Naive thymus-derived CD4-positive, alpha-beta T cell (primary cell): Measurements from ENCODE around the gene ROBO2. TPM values are rescaled to one million over a fixed set of nuclear protein-coding genes. Genes with fewer than 3 reads are reported as not detected.

Source experiments
- ATAC-seq: fragments of 150-1000 bp; cut with Tn5 transposase; 2 replicates; pipeline ENCODE4 v1.10.0; 2021; ENCODE audit warnings: mild to moderate bottlenecking, moderate library complexity
- CTCF ChIA-PET: fragments of 350-600 bp; sonication (Branson Sonifier 250); formaldehyde crosslinking; loops from one replicate; lab custom pipeline; 2021; ENCODE audit warnings: antibody characterized with exemption; lab: Charles Lee
- POLR2A ChIA-PET: fragments of 350-600 bp; sonication (Branson Sonifier 250); formaldehyde crosslinking; loops from one replicate; lab custom pipeline; 2021; ENCODE audit warnings: antibody characterized with exemption, inconsistent platforms; lab: Charles Lee
- DNase-seq, 9 donors: peaks; one replicate each; pipeline versions ENCODE4 v3.0.0 to v3.0.0-alpha.2; 2020 to 2022; ENCODE audit warnings: mixed read lengths in 1 of 9
- H3K27ac ChIP-seq: one replicate; pipeline ENCODE4 v1.7.0; 2013; ENCODE audit warnings: mild to moderate bottlenecking, low read depth, low read length, moderate library complexity
- H3K27me3 ChIP-seq, 2 donors: one replicate each; pipeline ENCODE4 v1.7.0; 2013; ENCODE audit warnings: low read length in 2 of 2, mild to moderate bottlenecking in 2 of 2, moderate library complexity in 2 of 2; ENCODE audit not compliant: control insufficient read depth in 2 of 2, insufficient read depth in 2 of 2
- H3K36me3 ChIP-seq, 3 experiments: 1 replicate in 2 of 3; 2 replicates in 1 of 3; pipeline ENCODE4 v1.7.0; 2013; ENCODE audit warnings: low read length in 3 of 3, mild to moderate bottlenecking in 3 of 3, moderate library complexity in 1 of 3; ENCODE audit not compliant: insufficient read depth in 3 of 3, control insufficient read depth in 2 of 3
- H3K4me1 ChIP-seq, 2 donors: one replicate each; pipeline ENCODE4 v1.7.0; 2013; ENCODE audit warnings: low read length in 2 of 2, mild to moderate bottlenecking in 2 of 2, moderate library complexity in 1 of 2; ENCODE audit not compliant: control insufficient read depth in 2 of 2, insufficient read depth in 2 of 2
- H3K4me3 ChIP-seq: 2 replicates; pipeline ENCODE4 v1.7.0; 2013; ENCODE audit warnings: mild to moderate bottlenecking, low read length
- H3K9me3 ChIP-seq, 3 experiments: 1 replicate in 2 of 3; 2 replicates in 1 of 3; pipeline ENCODE4 v1.7.0; 2013; ENCODE audit warnings: low read length in 3 of 3; ENCODE audit not compliant: control insufficient read depth in 2 of 3
- H3K27ac Mint-ChIP-seq, 9 donors: one replicate each; pipeline ENCODE4 v1.8.0; 2020 to 2022; ENCODE audit warnings: mixed read lengths in 9 of 9, mild to moderate bottlenecking in 8 of 9, moderate library complexity in 5 of 9, inconsistent platforms in 2 of 9
- H3K27me3 Mint-ChIP-seq, 5 donors: one replicate each; pipeline ENCODE4 v1.8.0; 2021 to 2022; ENCODE audit warnings: mixed read lengths in 5 of 5, mild to moderate bottlenecking in 1 of 5
- H3K36me3 Mint-ChIP-seq, 5 donors: one replicate each; pipeline ENCODE4 v1.8.0; 2020 to 2022; ENCODE audit warnings: mixed read lengths in 5 of 5, mild to moderate bottlenecking in 3 of 5, inconsistent platforms in 1 of 5
- H3K4me1 Mint-ChIP-seq, 7 donors: one replicate each; pipeline ENCODE4 v1.8.0; 2020 to 2022; ENCODE audit warnings: mixed read lengths in 7 of 7, mild to moderate bottlenecking in 3 of 7, inconsistent platforms in 1 of 7
- H3K4me3 Mint-ChIP-seq, 10 donors: one replicate each; pipeline ENCODE4 v1.8.0; 2020 to 2022; ENCODE audit warnings: mild to moderate bottlenecking in 10 of 10, mixed read lengths in 10 of 10, moderate library complexity in 6 of 10, inconsistent platforms in 2 of 10
- H3K9me3 Mint-ChIP-seq, 11 donors: one replicate each; pipeline ENCODE4 v1.8.0; 2020 to 2022; ENCODE audit warnings: mixed read lengths in 11 of 11, mild to moderate bottlenecking in 4 of 11, inconsistent platforms in 1 of 11, moderate library complexity in 1 of 11
- intact Hi-C, 2 donors: fragments of 100-400 bp; cut with micrococcal nuclease; formaldehyde crosslinking; loops; one replicate each; pipeline ENCODE4 v1.15.1; 2023
- polyA plus RNA-seq, 2 donors: library from polyadenylated mRNA; unstranded; fragments of 300-500 nt; fragmentation: Illumina TruSeq; gene quantifications; one replicate each; pipeline ENCODE4 v1.2.3, GENCODE V29; 2021
- total RNA-seq, 6 experiments: library from RNA in 5 of 6; stranded (reverse) in 5 of 6; gene quantifications; 1 replicate in 5 of 6; 2 replicates in 1 of 6; pipeline ENCODE4 v1.2.3 and lab custom pipeline; 2021 to 2026

ROBO2 gene
- total and polyA plus RNA-seq, 7 experiments from 2014 or later = not detected

DNA sequence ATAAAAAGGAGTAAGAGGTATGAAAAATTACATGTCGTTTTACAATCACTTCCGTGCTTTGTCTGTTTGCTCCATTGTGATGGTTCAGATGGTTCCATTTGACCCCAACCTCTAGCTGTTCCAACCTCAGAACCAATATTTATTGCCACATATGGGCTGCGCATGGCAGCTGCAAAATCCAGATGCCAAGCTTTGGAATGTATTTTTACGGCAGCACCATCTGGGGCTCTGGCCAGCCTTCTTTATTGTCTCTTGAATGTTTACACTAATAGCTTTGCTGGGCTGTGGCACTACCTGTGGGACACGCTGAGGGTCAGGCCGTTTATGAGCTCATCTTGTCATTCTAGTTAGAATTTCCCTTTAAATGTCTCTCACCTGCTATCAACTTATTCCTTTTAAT is 219.8 kb downstream of the ROBO2 start:
- H3K9me3 Mint-ChIP-seq = peaks cover 0 to 17% (median 3%) of the 10 kb centered on the region in 11 donors
- no peaks in the 10 kb centered on the region for H3K4me1 ChIP-seq
- CTCF ChIA-PET = no interaction called here
- ATAC-seq (no peak), DNase-seq (no peak)
- no peaks in the 10 kb centered on the region for H3K4me1 Mint-ChIP-seq
- no peak overlapping the region for H3K4me3 ChIP-seq
- POLR2A ChIA-PET = no interaction called here
- H3K36me3 ChIP-seq = no peaks in the 10 kb centered on the region
- no peaks in the 10 kb centered on the region for H3K27me3 Mint-ChIP-seq
- no peaks in the 10 kb centered on the region for H3K36me3 Mint-ChIP-seq
- no peak overlapping the region for H3K4me3 Mint-ChIP-seq
- no peaks in the 10 kb centered on the region for H3K27me3 ChIP-seq
- H3K9me3 ChIP-seq = no peaks in the 10 kb centered on the region
- H3K27ac ChIP-seq = no peak overlapping the region
- intact Hi-C loops = no loop called here
- H3K27ac Mint-ChIP-seq = no peak overlapping the region

DNA sequence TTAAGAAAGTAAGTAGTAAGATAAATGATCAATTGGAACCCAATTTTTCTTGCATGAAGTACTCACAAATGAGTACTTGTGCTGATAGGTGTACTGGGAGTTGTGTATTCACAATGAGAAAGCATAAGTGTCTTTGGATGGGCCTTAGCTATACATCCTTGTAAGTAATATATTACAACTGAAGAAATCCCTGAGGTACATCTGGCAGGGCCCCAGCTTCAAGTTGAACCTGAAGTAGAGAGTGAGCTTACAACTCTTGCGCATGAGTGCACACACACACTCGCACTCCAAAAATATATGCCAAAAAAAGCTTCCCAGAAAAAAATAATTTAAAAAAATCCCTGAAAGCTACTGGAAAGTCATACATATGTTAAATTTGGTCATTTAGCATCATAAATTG is 222.5 kb downstream of the ROBO2 start:
- no peaks in the 10 kb centered on the region for H3K9me3 ChIP-seq
- no peak overlapping the region for H3K4me3 ChIP-seq
- DNase-seq (no peak), ATAC-seq (no peak)
- H3K27me3 ChIP-seq = no peaks in the 10 kb centered on the region
- POLR2A ChIA-PET = no interaction called here
- H3K27me3 Mint-ChIP-seq = no peaks in the 10 kb centered on the region
- intact Hi-C loops = no loop called here
- H3K4me3 Mint-ChIP-seq = no peak overlapping the region
- H3K36me3 ChIP-seq = no peaks in the 10 kb centered on the region
- H3K9me3 Mint-ChIP-seq = peaks cover 0 to 31% (median 6%) of the 10 kb centered on the region in 11 donors
- no peaks in the 10 kb centered on the region for H3K4me1 Mint-ChIP-seq
- H3K36me3 Mint-ChIP-seq = no peaks in the 10 kb centered on the region
- no peak overlapping the region for H3K27ac ChIP-seq
- no peak overlapping the region for H3K27ac Mint-ChIP-seq
- CTCF ChIA-PET = no interaction called here
- no peaks in the 10 kb centered on the region for H3K4me1 ChIP-seq

GRCh38 chr3:77267589-77267988 is 227.7 kb downstream of the ROBO2 start:
- no peak overlapping the region for H3K27ac Mint-ChIP-seq
- H3K4me3 Mint-ChIP-seq = no peak overlapping the region
- no peaks in the 10 kb centered on the region for H3K27me3 Mint-ChIP-seq
- ChIA-PET POLR2A (no interaction called here), CTCF (no interaction called here)
- Histone ChIP-seq H3K27ac (no peak overlapping the region), H3K36me3 (no peaks in the 10 kb centered on the region), H3K27me3 (no peaks in the 10 kb centered on the region), H3K4me1 (no peaks in the 10 kb centered on the region), H3K9me3 (no peaks in the 10 kb centered on the region), H3K4me3 (no peak overlapping the region)
- no peaks in the 10 kb centered on the region for H3K4me1 Mint-ChIP-seq
- DNase-seq (no peak), ATAC-seq (no peak)
- H3K9me3 Mint-ChIP-seq = peaks cover 0 to 27% (median 5%) of the 10 kb centered on the region in 11 donors
- H3K36me3 Mint-ChIP-seq = no peaks in the 10 kb centered on the region
- intact Hi-C loops = no loop called here

DNA sequence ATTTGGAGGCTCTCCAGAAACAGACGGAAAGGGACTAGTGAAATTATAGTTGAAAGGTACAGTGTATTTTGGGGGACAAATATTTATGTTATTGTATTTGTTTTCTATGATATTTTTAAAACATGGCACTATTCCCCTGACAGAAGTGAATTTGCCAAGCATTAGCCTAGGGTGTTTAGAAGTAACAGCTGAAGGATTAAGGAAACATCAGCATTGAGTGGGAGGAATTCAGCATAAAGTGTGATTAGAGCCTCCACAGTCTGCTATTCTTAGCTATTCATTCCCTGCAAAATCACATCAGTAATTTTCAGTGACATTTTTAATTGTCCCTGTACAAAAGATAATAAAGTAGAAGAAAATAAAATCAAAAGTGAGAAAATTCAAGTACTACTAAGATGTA is 231.4 kb downstream of the ROBO2 start:
- no peaks in the 10 kb centered on the region for H3K4me1 Mint-ChIP-seq
- Histone ChIP-seq H3K27ac (no peak overlapping the region), H3K27me3 (no peaks in the 10 kb centered on the region), H3K4me1 (no peaks in the 10 kb centered on the region), H3K4me3 (no peak overlapping the region), H3K9me3 (no peaks in the 10 kb centered on the region), H3K36me3 (no peaks in the 10 kb centered on the region)
- H3K27ac Mint-ChIP-seq = no peak overlapping the region
- ChIA-PET CTCF (no interaction called here), POLR2A (no interaction called here)
- ATAC-seq (no peak), DNase-seq (no peak)
- no peaks in the 10 kb centered on the region for H3K27me3 Mint-ChIP-seq
- intact Hi-C loops = no loop called here
- peaks cover 0 to 10% (median 3%) of the 10 kb centered on the region in 11 donors for H3K9me3 Mint-ChIP-seq
- H3K36me3 Mint-ChIP-seq = no peaks in the 10 kb centered on the region
- H3K4me3 Mint-ChIP-seq = no peak overlapping the region

DNA sequence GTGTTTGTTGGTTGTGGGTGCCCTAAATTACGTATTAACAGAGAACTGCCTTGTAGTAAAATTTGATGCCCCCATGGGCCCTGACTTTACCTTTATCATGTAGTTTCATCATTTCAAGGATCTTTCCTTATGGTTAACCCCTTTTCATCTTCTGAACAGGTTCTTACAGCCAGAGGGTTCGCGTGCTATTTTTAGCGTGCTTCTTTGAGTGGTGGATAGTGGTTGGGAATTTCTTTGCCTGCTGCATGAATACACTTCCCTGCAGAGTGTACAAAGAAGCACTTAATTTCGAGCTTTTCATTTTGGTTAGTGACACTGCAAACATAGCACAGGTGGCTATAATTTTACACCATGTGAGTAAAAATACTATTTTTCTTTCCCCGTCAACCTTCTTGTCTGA is 231.8 kb downstream of the ROBO2 start:
- no peaks in the 10 kb centered on the region for H3K36me3 ChIP-seq
- no peak overlapping the region for H3K4me3 ChIP-seq
- DNase-seq (no peak), ATAC-seq (no peak)
- POLR2A ChIA-PET = no interaction called here
- no peaks in the 10 kb centered on the region for H3K4me1 ChIP-seq
- no peak overlapping the region for H3K27ac ChIP-seq
- Mint-ChIP-seq H3K4me1 (no peaks in the 10 kb centered on the region), H3K27me3 (no peaks in the 10 kb centered on the region), H3K9me3 (peaks cover 0 to 6% (median 2%) of the 10 kb centered on the region in 11 donors), H3K36me3 (no peaks in the 10 kb centered on the region), H3K4me3 (no peak overlapping the region), H3K27ac (no peak overlapping the region)
- intact Hi-C loops = no loop called here
- CTCF ChIA-PET = no interaction called here
- H3K9me3 ChIP-seq = no peaks in the 10 kb centered on the region
- no peaks in the 10 kb centered on the region for H3K27me3 ChIP-seq

DNA sequence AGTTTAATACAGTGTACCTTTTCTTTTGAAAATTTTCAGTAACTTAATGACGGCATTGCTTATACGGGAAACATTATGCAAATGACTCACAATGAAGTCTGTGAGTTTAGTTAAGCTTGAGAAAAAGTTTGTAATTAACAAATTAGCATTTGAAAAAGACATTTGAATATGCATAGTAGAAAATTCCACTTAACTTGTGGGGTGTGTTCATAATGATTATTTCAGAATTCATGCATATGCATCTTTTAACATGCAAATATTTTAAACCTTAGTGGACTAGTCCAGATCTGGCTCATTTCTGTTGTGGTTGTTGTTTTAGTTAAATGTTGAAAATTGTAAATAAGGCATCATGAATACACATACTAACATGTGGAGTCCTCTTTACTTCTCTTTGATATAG is 239.4 kb downstream of the ROBO2 start:
- Histone ChIP-seq H3K9me3 (no peaks in the 10 kb centered on the region), H3K4me1 (no peaks in the 10 kb centered on the region), H3K27me3 (no peaks in the 10 kb centered on the region), H3K36me3 (no peaks in the 10 kb centered on the region), H3K27ac (no peak overlapping the region), H3K4me3 (no peak overlapping the region)
- H3K4me3 Mint-ChIP-seq = no peak overlapping the region
- intact Hi-C loops = no loop called here
- H3K36me3 Mint-ChIP-seq = no peaks in the 10 kb centered on the region
- ChIA-PET POLR2A (no interaction called here), CTCF (no interaction called here)
- H3K9me3 Mint-ChIP-seq = peaks cover 0 to 14% (median 5%) of the 10 kb centered on the region in 11 donors
- no peak overlapping the region for H3K27ac Mint-ChIP-seq
- H3K27me3 Mint-ChIP-seq = no peaks in the 10 kb centered on the region
- DNase-seq = no peak
- no peak for ATAC-seq
- no peaks in the 10 kb centered on the region for H3K4me1 Mint-ChIP-seq

DNA sequence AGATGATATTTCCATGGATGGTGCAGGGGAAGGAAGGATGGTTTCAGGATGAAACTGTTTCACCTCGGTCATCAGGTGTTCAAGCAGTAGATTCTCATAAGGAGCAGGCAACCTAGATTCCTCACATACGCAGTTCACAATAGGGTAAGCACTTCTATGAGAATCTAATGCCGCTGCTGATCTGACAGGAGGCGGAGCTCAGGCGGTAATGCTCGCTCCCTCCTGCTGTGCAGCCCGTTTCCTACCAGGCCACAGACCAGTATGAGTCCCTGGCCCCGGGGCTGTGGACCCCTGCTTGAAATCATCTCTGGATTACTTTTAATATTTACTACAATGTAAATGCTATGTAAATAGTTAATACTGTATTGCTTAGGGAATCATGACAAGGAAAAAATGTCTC is 241.8 kb downstream of the ROBO2 start:
- Mint-ChIP-seq H3K4me1 (no peaks in the 10 kb centered on the region), H3K4me3 (no peak overlapping the region), H3K36me3 (no peaks in the 10 kb centered on the region), H3K27ac (no peak overlapping the region), H3K9me3 (peaks cover 0 to 14% (median 4%) of the 10 kb centered on the region in 11 donors), H3K27me3 (no peaks in the 10 kb centered on the region)
- DNase-seq (no peak), ATAC-seq (no peak)
- intact Hi-C loops = no loop called here
- ChIA-PET POLR2A (no interaction called here), CTCF (interaction anchor here (0.6 kb wide), 1 partner anchor 1015 kb away, joined by 3 read pairs; no protein-coding TSS in a partner anchor)
- Histone ChIP-seq H3K36me3 (no peaks in the 10 kb centered on the region), H3K27ac (no peak overlapping the region), H3K4me1 (no peaks in the 10 kb centered on the region), H3K4me3 (no peak overlapping the region), H3K9me3 (no peaks in the 10 kb centered on the region), H3K27me3 (no peaks in the 10 kb centered on the region)
